GM12891 (cell line): Measurements from ENCODE around the gene PLLP.

Experiments used
- DNase-seq: peaks from one replicate; pipeline ENCODE4 v3.0.0; 2011; ENCODE audit warnings: low spot score; ENCODE audit not compliant: insufficient read length
- FAIRE-seq: peaks from 2 replicates; lab custom pipeline; 2011; peaks lifted over from hg19 to GRCh38; lab: Jason Lieb, UNC
- PAX5 ChIP-seq: IDR thresholded peaks from 2 replicates; pipeline ENCODE4 v1.6.1; 2011; ENCODE audit warnings: low read length, moderate library complexity, mild to moderate bottlenecking; ENCODE audit not compliant: insufficient read depth, severe bottlenecking
- POLR2A ChIP-seq: IDR thresholded peaks from 2 replicates; pipeline ENCODE4 v1.6.1; 2011; ENCODE audit warnings: low read depth, low read length, control low read depth
- POLR2AphosphoS5 ChIP-seq: IDR thresholded peaks from 2 replicates; pipeline ENCODE4 v1.6.1; 2011; ENCODE audit warnings: low read depth, low read length, control low read depth
- POU2F2 ChIP-seq: IDR thresholded peaks from 2 replicates; pipeline ENCODE4 v1.6.1; 2011; ENCODE audit warnings: low read depth, mild to moderate bottlenecking, control low read depth, low read length, moderate library complexity
- SPI1 ChIP-seq: IDR thresholded peaks from 2 replicates; pipeline ENCODE4 v1.6.1; 2011; ENCODE audit warnings: low read depth, low read length, control low read depth
- TAF1 ChIP-seq: IDR thresholded peaks from 2 replicates; pipeline ENCODE4 v1.6.1; 2011; ENCODE audit warnings: low read depth, low read length, control low read depth

Gene PLLP

GRCh38 chr16:57257455-57258070 is 26.9 kb downstream of the PLLP start:
- TF ChIP-seq SPI1 (no peak), TAF1 (no peak), PAX5 (no peak), POLR2A (no peak), POLR2AphosphoS5 (no peak), POU2F2 (no peak)
- DNase-seq (no peak), FAIRE-seq (no peak)

- TF ChIP-seq PAX5: no peak
- no peak for TF ChIP-seq POLR2AphosphoS5
- no peak for TF ChIP-seq POLR2A
- TF ChIP-seq SPI1: no peak
- no peak for TF ChIP-seq POU2F2
- TF ChIP-seq TAF1: no peak
- DNase-seq: no peak
- FAIRE-seq: no peak
Observed at GRCh38 chr16:57256601-57257395, 27.7 kb downstream of the PLLP start.

DNA sequence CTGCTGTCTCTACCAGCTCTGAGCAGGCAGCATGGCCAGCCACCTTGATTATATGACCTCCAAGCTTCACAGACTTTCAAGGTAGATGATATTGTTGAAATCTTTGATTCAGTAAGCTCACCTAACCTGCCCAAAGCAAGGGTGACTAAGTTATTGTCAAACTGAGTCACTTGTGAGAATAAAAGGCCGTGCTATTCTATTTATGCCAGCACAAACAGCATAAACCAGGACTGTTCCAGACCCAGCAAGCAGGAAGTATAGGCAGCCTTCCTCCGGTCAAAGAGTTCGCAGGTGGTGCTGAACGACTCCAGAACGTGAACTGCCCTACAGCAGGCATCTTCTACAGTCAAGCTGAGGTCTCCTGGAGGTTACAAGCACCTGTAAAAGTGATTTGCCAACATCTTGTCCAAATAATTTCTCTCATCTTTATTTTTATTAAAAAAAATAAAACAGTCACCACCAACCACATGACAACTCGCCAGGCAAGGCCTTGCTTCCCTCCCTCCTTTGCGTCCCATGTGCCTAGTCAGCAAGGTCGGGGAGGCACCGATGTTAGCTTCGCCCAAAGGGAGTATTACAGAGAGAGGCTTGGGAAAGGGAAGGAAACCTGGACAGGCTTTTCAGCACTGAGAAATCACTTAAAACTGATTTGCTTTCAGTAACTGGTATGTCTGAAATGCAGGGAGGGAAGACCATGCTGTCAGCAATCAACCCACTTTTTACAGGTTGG is 28.6 kb downstream of the PLLP start:
- FAIRE-seq: no peak
- TF ChIP-seq PAX5: no peak
- TF ChIP-seq POLR2A: no peak
- no peak for TF ChIP-seq SPI1
- TF ChIP-seq TAF1: no peak
- TF ChIP-seq POU2F2: no peak
- TF ChIP-seq POLR2AphosphoS5: no peak
- no peak for DNase-seq

GRCh38 chr16:57253466-57253865 is 31.0 kb downstream of the PLLP start:
- FAIRE-seq (no peak), DNase-seq (no peak)

DNA sequence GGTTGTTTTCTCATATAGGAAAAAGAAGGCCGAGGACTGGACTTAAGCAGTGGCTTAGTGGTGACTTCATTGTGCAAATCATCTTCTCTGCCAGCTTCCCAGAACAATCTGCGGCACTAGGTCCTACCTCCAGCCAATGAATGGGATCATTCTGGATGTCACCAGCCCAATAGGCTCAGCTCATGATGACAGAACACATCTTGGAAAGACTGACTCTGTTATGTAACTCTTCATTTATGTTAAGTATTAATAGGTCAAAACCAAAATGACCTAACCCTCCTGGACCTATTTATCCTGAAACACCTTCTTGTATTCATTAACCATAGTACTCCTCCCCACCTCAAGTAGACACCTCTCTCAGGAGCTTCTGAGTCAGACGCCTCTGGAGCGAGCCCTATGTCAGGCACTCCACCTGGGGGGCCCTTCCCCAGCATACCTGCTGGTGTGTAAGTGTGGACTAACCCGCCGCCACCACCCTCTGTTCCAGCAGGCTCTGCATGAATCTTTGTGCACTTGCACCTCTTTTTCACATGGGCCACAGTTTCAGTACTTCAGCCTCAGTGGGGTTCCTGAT is 32.2 kb downstream of the PLLP start:
- no peak for DNase-seq
- no peak for FAIRE-seq
- no peak for TF ChIP-seq POLR2AphosphoS5
- TF ChIP-seq TAF1: no peak
- no peak for TF ChIP-seq SPI1
- no peak for TF ChIP-seq POU2F2
- no peak for TF ChIP-seq PAX5
- no peak for TF ChIP-seq POLR2A

More at GRCh38 chr16:57253466-57253865, 31.0 kb downstream of the PLLP start:
- no peak for TF ChIP-seq POU2F2
- TF ChIP-seq TAF1: no peak
- TF ChIP-seq POLR2AphosphoS5: no peak
- TF ChIP-seq POLR2A: no peak
- no peak for TF ChIP-seq SPI1
- no peak for TF ChIP-seq PAX5

DNA sequence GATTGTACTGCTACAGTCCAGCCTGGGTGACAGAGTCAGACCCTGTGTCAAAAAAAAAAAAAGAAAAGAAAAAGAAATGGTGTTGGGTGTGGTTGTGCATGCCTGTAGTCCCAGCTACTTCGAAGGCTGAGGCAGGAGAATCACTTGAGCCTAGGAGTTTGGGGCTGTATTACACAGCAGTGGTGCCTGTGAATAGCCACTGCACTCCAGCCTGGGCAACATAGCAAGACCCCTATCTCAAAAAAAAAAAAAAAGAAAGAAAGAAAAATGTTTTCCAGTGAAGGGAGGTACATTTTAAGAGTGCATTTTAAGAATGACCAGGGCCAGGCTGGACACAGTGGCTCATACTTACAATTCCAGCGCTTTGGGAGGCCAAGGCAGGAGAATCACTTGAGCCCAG is 33.1 kb downstream of the PLLP start:
- DNase-seq (no peak), FAIRE-seq (no peak)
- TF ChIP-seq SPI1 (no peak), PAX5 (no peak), TAF1 (no peak), POLR2A (no peak), POU2F2 (no peak), POLR2AphosphoS5 (no peak)

- DNase-seq: no peak
- TF ChIP-seq SPI1 (no peak), POU2F2 (no peak), POLR2A (no peak), TAF1 (no peak), POLR2AphosphoS5 (no peak), PAX5 (no peak)
- peak; percentile 51 for FAIRE-seq
Observed at GRCh38 chr16:57245472-57246113, 38.9 kb downstream of the PLLP start.

DNA sequence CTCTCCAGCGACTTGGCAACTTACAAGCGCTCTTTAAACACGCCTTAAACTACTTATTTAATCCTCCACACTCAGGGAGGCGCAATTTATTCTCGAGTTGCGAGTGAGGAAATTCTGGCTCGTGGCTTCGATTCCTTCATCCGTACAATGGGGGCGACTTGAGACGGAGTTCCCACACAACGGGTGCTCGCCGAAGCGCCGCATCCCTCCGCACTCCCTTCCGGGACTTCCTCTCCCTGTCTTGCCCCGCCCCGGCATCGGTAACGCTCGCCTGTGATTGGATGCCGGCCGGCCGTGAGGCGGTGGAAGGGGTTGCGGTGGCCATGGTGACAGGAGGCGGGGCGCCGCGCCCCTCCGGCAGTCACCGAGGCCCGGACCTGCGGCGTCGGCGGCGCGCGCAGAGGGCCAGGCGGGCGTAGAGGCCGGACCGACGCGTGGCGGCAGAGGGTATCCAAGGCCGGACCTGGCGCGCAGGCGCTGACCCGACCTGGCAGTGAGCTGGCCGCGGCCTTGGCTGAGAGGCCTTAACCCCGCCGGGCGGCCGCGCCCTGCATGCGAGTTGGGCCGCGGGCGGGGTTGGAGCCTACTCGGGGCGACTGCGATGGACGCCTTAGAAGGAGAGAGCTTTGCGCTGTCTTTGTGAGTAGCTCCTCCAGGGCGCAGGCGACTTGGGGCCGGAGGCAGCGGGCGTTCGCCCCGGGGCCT is 39.6 kb downstream of the PLLP start, which contains the start of gene ARL2BP:
ARL2BP (plus strand) TSS at position 493 of the 705 bp plus-strand sequence; CDS start at position 602, 109 bp downstream.
- peak; percentile 97 for DNase-seq
- peak; percentile 88 for TF ChIP-seq POLR2A
- peak; percentile 72 for TF ChIP-seq POLR2AphosphoS5
- TF ChIP-seq TAF1: peak; percentile 68
- peak; percentile 56; the same call in 1 of the 2 replicates for TF ChIP-seq POU2F2
- peak; percentile 83 for TF ChIP-seq SPI1
- TF ChIP-seq PAX5: no peak
- peak; percentile 100 for FAIRE-seq
